Panc1 (cell line): Measurements from ENCODE around the gene MRAP.

Experiments used
- POLR2AphosphoS5 ChIP-seq: IDR thresholded peaks from 2 replicates; pipeline ENCODE4 v1.6.1; 2012; ENCODE audit warnings: mild to moderate bottlenecking, low read depth, low read length, moderate library complexity
- TCF7L2 ChIP-seq: IDR thresholded peaks from 2 replicates; pipeline ENCODE4 v1.6.1; 2011; ENCODE audit warnings: mild to moderate bottlenecking, low read depth, low read length, inconsistent platforms
- TF ChIP-seq, protein P1 (sequence below): fragments of 450-650 bp; IDR thresholded peaks from 2 replicates; pipeline ENCODE4 v1.5.1; 2017; ENCODE audit warnings: mild to moderate bottlenecking
- TF ChIP-seq, protein P2 (sequence below), 2 experiments: IDR thresholded peaks; 2 replicates each; pipeline ENCODE4 v1.6.1; 2011 to 2012; ENCODE audit warnings: low read depth in 2 of 2, control low read depth in 1 of 2, low read length in 1 of 2, mild to moderate bottlenecking in 1 of 2, moderate library complexity in 1 of 2; ENCODE audit not compliant: insufficient read depth in 1 of 2

DNA sequence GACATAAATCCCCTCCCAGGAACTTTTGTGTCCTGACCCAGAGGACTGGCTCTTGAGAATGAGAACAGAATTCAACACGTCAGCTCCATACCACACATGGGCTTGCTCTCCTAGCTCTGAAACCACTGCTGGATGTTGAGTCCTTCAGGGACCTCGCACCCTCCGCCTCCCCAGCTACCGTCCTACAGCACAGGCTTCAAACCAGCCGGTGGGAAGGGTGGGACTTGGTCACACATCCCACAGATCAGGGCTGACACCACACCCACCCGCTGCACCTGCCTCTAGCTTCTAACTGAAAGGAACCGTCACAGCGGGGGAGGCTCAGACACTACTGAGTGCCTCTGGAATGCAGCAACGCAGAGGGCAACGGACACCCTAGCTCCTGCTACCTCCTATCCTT lies 24.0 kb downstream of the MRAP start:
- TF ChIP-seq, protein P1, sequence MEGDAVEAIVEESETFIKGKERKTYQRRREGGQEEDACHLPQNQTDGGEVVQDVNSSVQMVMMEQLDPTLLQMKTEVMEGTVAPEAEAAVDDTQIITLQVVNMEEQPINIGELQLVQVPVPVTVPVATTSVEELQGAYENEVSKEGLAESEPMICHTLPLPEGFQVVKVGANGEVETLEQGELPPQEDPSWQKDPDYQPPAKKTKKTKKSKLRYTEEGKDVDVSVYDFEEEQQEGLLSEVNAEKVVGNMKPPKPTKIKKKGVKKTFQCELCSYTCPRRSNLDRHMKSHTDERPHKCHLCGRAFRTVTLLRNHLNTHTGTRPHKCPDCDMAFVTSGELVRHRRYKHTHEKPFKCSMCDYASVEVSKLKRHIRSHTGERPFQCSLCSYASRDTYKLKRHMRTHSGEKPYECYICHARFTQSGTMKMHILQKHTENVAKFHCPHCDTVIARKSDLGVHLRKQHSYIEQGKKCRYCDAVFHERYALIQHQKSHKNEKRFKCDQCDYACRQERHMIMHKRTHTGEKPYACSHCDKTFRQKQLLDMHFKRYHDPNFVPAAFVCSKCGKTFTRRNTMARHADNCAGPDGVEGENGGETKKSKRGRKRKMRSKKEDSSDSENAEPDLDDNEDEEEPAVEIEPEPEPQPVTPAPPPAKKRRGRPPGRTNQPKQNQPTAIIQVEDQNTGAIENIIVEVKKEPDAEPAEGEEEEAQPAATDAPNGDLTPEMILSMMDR: no peak
- no peak for TF ChIP-seq POLR2AphosphoS5
- TF ChIP-seq, protein P2, sequence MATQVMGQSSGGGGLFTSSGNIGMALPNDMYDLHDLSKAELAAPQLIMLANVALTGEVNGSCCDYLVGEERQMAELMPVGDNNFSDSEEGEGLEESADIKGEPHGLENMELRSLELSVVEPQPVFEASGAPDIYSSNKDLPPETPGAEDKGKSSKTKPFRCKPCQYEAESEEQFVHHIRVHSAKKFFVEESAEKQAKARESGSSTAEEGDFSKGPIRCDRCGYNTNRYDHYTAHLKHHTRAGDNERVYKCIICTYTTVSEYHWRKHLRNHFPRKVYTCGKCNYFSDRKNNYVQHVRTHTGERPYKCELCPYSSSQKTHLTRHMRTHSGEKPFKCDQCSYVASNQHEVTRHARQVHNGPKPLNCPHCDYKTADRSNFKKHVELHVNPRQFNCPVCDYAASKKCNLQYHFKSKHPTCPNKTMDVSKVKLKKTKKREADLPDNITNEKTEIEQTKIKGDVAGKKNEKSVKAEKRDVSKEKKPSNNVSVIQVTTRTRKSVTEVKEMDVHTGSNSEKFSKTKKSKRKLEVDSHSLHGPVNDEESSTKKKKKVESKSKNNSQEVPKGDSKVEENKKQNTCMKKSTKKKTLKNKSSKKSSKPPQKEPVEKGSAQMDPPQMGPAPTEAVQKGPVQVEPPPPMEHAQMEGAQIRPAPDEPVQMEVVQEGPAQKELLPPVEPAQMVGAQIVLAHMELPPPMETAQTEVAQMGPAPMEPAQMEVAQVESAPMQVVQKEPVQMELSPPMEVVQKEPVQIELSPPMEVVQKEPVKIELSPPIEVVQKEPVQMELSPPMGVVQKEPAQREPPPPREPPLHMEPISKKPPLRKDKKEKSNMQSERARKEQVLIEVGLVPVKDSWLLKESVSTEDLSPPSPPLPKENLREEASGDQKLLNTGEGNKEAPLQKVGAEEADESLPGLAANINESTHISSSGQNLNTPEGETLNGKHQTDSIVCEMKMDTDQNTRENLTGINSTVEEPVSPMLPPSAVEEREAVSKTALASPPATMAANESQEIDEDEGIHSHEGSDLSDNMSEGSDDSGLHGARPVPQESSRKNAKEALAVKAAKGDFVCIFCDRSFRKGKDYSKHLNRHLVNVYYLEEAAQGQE (IDR thresholded peaks at IDR 0.05; ENCODE audit: insufficient read depth in 1 of 2, low read depth in 2 of 2, low read length in 1 of 2): no peak
- TF ChIP-seq TCF7L2: no peak
